Measurements from ENCODE around the gene SCAF4.

GRCh38 chr21:31693222-31693621, 38.7 kb downstream of the SCAF4 start:
- TF ChIP-seq CTCF (conservative IDR thresholded peaks at IDR 0.05 in 1 of 2, IDR thresholded peaks at IDR 0.05 in 1 of 2; ENCODE audit: extremely low read depth in 1 of 2, insufficient read depth in 1 of 2, low read depth in 1 of 2, low read length in 2 of 2) (no peak), EZH2 (IDR thresholded peaks at IDR 0.05; ENCODE audit: borderline replicate concordance, low read length) (no peak)
